Measurements from ENCODE around the gene HOTAIR. TPM values are rescaled to one million over a fixed set of nuclear protein-coding genes. Genes with fewer than 3 reads are reported as not detected.

The HOTAIR gene
- total RNA-seq, 1 experiment from 2014 or later: 2.7 TPM

DNA sequence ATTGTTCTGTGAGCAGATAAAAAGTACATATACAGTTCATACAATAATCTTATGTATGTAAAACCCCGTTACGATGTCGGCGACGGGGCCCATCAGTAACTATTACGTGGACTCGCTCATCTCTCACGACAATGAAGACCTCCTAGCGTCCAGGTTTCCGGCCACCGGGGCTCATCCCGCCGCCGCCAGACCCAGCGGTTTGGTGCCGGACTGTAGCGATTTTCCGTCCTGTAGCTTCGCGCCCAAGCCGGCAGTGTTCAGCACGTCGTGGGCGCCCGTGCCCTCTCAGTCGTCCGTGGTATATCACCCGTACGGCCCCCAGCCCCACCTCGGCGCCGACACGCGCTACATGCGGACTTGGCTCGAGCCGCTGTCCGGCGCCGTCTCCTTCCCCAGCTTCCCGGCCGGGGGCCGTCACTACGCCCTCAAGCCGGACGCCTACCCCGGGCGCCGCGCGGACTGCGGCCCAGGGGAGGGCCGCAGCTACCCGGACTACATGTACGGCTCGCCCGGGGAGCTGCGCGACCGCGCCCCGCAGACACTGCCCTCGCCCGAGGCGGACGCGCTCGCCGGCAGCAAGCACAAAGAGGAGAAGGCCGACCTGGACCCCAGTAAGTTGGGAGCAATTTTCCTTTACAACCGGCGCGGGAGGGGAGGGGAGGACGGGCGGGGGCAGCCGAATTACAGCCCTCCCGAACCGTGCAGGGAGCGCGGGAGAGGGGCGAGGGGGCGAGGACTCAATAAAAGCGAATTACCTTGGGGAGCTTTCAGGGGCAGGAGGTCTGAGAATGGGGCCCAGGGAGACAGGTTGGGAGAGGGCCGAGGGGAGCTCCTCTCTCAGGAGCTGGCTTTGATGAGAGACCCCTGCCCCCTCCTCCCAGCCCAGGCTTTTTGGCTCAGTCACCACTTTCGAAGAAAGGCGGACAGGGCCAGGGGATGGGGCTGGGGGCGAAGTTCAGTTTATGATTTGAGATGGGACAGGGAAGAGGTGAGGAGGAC is 25.7 kb upstream of the HOTAIR start, which contains the start of gene HOXC9:
TSS of gene HOXC9 (plus strand) at position 46 of the 999 bp plus-strand sequence. CDS start at position 74, 28 bp downstream.
- DNase-seq (ENCODE audit: low spot score): no peak

DNA sequence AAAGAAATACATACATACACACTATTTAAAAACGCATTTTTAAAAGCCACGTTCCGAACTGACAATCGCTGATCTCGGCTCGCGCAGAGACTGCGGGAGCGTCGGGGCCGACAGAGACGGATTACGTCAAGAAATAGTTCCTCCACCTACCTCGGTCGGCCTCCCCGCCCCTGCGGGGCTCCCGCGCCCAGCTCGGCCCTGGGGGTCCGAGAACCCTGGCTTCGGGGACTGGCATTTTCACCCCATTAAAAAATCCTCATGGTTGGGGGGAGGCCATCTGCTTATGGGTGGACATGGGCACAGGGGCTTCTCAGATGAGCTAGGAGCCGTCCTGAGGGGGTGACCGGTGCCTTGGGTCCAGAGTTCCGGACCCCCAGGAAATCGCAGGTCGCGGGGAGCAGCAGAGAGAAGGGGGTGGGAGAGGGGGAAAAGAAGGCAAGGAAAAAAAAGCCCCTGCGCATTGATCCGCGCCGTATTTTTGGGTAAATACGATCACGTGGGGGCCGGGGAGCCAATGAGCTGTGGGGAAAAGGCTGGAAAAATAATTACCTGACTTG is 24.9 kb upstream of the HOTAIR start:
- peak; percentile 49 for DNase-seq (ENCODE audit: low spot score)

DNA sequence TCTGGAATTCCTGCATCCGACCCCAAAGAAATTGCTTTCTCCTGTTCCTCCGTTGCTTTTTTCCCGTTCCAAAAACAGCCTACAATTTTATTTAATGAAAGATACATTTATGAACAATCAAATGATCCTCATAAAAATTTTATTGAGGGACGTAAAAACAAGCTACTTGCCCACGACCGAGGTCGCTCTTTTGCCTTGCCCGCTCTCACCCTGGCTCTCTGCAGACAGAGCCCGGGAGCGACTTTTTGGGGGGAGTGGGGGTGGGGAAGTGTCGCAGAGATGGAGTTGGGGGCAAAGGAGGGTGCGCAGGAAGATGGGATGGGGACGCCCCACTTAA is 24.1 kb upstream of the HOTAIR start:
- DNase-seq (ENCODE audit: low spot score): no peak

DNA sequence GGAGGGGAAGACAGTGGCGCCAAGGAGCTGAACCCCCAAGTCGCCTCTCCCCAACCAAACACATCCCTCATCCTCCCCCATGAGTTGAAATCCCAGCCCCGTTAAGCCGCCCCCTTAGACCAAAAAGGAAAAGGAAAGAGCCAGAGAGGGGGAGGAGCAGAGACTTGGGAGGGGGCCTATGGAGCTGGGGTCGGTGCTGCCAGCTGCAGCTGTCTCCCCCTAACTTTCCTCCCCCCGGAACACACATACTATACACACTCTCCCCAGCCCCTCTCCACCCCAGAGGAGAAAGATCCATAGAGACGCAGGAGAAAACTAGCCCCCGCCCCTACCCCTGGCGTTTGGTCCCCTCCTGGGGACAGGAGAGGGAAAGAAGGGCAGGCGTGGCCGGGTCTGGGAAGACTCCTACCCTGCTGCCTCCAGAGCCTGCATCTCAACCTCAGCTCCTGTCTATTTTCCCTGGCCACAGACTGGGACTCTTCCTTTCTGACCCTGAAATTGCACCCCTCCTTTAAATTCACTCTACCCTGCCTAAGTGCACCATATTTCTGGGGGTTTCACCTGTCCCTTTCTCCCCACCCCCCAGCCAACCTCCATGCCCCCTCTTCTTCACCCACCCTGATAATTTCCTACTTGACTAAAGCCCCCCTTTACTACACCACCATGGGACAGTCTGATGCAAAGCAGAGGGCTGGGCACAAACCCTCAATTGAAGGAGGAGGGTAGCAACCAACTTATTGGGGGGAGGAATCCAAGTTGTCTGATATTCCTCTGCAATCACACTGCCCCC is 23.6 kb upstream of the HOTAIR start:
- DNase-seq (ENCODE audit: low spot score): no peak

DNA sequence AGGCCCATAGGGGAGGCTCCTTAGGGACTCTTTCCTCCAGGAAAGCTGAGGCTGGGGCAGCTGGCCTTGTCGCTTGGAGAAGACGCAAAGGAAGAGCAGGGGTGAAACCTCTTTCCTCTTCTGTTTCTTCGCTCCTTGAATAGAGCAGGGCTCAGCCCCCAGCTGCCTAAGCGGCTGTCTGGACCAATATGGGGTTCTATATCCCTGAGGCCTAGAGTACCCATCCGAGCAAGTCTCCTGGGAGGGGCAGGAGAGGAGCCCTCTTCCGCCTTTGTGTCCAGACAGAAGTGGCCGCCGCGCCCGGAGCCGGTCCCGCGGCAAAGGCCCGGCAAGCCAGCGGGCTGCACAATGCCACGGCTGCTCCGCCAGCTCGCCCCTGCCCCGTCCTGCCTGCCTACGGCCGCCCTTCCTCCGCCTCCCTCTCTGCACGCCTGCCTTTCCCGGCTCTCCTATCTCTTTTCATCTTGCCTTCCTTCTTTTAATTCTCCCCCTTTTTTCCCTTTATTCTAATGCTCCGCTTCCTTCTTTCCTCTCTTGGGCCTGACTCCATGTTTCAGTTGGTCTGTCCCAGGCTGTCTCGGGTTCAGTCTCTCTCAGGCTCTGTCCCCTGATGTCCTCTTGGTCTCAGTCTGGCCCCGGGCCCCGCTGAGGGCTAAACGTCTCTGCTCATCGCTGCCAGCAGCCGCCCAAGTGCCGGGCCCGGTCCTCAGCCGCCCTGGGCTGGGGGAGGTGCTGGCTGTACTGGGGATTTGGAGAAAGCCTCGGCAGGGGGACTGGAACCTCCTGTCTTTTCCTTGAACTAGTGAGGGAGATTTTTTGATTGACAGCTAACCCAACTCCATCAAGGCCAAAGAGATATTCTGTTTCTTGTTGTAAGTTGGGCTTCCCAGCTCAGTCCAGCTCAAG is 22.7 kb upstream of the HOTAIR start:
- no peak for DNase-seq (ENCODE audit: low spot score)

DNA sequence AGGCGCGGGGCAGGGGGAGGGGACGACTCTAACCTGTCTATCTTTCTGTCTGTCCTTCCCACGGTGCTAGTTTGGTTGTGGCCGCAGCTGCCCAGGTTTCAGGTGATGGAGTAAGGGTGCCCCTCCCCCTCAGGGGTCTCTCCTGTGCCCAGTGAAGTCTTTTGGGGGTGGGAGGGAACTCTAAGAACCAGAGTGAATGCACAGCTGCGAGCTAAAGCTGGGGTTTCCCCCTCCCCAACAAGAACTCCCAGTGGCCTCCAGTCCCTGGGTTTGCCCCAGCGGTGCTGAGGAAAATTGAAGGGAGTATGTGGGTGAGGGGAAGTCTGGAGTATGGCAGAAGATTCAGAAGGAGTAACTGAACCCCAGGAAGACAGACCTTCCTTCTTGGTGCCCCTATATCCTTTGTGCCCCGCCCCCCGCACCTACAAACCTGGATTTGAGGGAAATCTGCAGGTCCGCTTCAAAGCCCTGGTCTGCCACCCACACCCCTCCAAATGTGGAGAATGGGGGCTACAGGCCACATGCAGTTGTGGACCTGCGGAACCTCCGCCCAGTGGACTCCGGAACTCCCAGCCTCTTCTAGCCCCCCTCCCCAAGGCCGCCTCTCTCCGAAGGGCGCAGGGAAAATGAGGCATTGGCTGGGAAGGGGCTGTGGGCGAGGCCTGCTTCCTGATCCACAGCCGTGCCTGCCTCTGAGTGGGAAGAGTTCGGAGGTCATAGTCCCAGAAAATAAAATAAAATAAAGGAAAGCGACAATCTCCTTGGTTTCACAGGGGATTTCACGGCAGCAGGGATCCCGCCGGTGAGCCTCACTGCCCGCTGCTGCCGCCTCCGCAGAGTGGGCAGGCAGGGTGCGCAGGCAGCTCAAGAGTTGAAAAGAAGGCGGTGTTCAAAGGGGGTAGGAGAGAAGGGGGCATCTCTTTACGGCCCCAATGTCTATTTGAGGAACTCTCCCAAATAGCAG is 21.8 kb upstream of the HOTAIR start:
- DNase-seq (ENCODE audit: low spot score): no peak

DNA sequence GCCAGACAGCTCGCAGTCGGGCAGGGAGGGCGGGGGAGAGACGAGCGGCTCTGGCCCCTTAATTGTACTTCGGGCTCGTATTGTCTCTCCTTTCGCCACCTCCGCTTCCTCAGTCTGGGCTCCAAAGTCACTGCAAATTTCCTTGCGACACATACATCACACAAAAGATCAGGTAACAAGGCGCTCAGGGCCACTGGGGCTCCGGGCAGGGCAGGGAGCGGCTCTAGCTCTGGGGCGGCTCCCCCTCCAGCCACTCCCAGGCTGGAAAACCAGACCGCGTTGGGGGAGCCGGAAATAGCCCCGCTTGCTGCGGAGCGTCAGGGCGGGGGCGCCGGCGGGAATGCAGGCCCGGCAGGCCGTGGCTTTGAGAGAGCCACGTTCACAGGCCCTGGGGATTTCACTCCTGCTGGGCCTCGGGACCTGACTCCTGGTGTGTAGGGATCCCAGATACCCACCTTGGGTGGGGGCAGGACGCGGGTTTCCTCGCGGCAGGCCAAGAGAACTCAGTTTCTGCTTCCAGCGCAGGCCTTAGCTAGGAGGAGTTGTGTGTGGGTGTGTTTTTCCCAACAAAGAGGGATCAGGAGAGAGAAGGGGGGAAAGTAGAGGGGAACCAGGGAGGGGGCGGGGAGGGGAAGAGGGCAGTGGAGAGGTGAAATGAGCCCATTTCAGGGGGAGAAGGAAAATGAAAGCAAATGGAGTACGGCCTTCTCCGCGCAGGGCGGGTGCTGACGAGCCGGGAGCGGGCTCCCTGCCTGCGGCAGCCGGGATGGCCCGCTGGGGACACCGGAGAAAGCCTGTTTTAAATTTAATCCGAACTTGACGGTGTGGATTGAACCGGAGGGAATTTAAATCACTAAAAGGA is 20.9 kb upstream of the HOTAIR start:
- peak; percentile 68 for DNase-seq (ENCODE audit: low spot score)

DNA sequence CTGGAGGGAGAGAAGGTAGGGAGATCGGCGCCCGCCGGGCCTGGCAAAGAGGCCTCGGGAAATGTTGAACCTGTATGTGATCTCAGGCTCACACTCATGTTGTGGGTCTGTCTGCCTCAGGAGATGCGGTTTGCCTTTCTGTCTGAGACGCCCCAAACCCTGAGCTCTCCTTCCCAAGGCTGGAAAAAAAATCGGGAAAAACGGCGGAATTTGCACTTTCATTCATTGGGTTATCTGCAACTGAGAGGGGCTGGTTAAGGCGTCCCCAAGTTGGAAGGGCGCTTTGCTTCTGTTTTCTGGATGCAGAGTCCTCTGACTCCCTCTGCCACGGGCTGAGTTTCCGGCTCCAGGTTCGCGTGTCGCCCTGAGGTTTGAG is 20.2 kb upstream of the HOTAIR start:
- DNase-seq (ENCODE audit: low spot score): no peak

DNA sequence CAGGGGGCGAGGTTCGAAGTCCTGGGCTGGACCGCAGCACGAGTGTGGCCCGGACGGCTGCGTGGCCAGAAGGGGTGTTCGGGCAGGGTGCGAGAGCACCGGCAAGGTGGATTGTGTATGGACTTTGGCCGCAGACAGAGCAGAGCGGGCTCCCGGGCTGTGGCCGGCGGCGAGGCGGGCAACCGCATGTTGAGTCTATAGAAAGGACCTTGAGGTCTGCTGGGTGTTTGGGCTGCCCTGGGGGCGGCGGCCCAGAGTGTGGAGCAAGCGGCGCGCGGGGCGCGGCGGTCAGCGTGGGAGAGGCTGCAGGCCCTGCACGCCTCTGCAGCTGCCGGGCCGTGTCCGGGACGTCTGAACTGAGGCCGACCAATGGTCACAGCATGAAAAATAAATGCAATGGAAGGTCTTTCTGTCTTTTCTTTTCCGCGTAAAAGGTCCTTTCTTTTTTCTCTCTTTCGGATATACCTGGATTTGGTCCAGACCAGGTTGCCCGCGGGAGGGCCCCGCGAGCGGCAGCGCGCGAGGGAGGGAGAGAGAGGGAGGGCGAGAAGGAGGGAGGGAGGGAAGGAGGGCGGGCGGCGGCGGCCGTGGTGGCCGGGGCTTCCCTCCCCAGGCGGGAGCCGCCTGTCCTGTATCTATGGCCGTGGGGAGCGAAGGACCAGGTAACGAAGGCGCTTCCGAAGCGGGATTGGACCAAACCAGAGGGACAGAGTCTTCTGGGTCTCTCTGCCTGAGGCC is 19.7 kb upstream of the HOTAIR start:
- DNase-seq (ENCODE audit: low spot score): peak; percentile 38

DNA sequence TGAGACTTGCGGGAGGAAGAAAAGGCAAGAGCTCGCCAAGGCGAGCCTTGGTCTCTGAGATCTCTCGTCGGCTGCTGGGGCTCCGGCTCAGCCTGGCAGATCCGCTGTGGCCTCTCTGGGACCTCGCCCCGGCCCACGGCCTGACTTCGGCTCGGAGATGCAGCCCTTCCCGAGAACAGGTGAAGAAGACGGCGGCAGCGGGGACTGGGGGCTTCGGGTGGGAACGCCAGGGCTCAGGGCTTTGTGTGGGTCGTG is 19.2 kb upstream of the HOTAIR start:
- DNase-seq (ENCODE audit: low spot score): no peak

DNA sequence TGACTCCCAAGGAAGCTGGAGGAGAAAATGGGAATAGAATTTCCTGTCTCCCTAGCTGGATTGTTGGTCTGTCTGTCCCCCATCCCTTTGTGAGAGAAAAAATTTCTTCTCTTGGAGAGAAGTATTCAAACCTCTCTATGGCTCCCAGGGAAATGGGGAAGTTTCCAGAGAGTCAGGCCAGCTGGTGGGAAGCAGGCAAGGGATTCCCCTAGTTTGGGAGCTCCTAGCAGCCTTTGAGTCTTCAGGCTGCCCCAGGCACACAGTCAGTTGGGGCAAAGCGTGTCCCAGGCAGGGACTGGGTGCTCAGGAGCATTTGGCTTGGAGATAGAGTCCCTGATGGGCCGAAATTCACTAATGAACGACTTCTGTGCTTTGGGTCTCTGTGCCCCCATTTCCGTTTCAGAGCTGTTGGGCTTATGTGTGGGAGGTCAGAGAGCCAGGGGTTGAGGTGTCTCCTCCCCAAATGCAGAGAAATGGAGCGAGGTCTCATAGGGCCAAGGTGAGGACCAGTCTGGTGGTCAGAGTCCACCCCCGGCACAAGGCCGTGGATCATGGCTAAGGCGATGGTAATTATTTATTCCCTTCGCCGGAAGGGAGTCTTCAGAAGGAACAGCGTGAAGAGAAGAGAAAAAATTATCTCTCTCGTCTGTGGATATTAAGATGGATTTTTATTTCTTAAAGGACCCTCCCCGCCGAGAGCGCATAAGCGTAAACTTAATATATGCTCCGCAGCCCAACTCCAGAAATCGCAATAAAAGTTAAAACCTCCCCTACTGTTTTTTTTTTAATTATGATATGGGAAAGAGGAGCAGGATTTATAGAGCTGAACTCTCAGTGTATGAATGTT is 18.6 kb upstream of the HOTAIR start:
- no peak for DNase-seq (ENCODE audit: low spot score)

DNA sequence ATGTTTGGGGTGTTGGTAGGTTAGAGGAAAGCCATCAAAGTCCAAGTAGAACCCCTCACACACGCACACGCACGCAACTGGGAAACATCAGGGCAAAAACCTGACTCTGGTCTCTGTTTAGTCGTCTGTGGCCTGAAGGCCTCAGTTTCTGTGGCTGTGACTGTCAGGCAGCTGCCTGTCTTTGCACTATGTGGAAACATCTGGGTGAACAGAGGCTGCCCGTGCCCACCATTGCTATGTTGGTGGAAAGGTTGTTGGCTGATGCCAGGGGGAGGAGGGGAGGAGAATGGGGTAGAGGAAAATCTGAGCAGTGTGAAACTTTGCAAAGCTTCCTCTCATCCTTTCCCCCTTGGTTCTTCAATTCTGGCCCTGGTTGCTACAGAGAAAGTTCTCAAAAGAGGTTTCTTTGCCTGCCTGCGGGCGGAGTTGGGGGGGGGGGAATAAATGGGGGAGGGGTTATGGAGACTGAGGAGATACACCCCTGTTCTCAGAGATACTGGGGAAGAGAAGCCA is 17.7 kb upstream of the HOTAIR start:
- DNase-seq (ENCODE audit: low spot score): no peak

DNA sequence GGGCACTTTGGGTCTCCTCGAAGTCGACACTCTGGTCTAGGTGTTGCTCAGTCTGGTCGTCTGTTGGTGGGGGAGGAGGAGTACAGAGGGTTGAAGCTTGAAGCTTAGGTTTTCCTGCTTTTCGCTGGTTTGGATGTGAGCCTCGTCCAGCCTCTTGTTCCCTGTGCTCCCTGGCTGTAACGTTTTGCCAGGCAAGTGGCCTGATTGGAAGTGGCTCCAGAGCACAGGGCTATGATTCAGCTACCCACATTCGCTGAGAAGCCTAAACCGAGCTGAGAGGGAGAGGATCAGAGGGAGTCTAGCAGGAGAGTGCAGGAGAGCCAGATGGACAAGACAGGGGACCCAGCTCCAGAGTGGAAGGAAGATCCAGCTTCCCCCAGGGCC is 16.3 kb upstream of the HOTAIR start:
- peak; percentile 40 for DNase-seq (ENCODE audit: low spot score)

DNA sequence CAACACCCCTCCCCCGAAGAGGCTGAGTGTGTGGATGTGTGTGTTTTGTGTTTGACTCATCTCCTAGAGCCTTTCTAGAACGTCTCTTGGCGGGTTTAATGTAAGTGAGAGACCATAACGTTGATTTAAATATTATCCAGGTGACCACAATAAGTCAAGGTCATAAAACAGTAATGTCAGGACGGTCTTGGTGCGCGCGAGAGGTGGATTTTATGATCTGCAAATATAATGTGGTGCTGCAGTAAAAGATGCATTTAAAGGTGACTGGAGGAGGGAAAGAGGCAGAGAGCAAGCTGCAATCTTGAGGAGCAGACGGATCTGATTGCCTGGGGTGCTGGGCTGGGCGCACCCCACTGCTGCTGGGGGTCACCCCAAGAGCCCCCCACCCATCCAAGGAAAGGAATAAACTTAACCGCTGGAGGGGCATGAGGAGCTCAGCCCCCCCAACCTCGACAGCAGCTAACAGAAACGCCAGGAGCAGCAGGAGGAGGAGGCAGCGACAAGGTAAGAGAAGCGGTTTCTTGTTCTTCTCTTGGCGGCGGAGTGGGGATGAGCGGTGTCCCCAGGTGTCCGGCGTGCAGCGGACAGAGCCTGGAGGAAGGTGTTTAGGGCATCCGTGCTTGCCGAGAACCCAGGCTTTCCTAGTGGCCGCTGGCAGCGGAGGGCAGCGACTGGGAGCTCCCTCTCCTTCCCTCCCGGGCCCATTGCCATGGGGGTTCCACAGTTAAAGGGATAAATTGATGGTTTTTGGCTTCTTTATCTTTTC is 15.7 kb upstream of the HOTAIR start:
- no peak for DNase-seq (ENCODE audit: low spot score)

DNA sequence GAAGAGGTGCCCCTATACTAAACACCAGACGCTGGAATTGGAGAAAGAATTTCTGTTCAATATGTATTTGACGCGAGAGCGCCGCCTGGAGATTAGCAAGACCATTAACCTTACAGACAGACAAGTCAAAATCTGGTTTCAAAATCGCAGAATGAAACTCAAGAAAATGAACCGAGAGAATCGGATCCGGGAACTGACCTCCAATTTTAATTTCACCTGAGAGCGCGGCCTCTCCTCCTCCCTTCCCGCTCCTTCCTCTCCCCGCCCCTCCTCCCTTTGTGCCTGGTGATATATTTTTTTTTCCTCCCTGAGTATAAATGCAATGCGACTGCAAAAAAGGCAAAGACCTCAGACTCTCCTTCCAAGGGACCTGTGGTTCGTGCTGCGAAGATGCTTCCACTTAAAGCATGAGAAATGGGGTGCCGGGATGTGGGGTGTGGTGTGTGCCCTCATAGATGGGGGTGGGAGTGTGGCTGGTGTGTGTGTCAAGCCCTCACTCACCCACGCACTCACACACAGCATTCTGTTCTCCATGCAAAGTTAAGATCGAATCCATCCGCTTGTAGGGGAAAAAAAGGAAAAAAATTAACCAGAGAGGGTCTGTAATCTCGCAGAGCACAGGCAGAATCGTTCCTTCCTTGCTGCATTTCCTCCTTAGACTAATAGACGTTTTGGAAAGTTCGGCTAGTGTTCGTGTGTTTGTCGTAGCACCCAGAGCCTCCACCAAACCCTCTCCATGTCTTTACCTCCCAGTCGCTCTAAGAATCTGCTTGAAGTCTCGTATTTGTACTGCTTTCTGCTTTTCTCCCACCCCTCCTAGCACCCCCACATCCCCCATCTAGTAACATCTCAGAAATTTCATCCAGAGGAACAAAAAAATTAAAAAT is 14.7 kb upstream of the HOTAIR start:
- DNase-seq (ENCODE audit: low spot score): peak; percentile 59

Measured in H4 (cell line).